Activated CD8-positive, alpha-beta memory T cell treated with anti-CD3 and anti-CD28 coated beads for 4 hours (primary cell): ENCODE data around the gene CSF2RB.
"Not testable (repeated sequence)": the region's sequence is repeated elsewhere in the genome, so short reads cannot be mapped to it uniquely, and the experiment has no call there.

Experiments
- DNase-seq, 2 donors: peaks; one replicate each; pipeline ENCODE4 v3.0.0-alpha.2; 2020; ENCODE audit warnings: low read depth in 2 of 2

CSF2RB gene

GRCh38 chr22:36966851-36967540 lies 53.6 kb downstream of the CSF2RB start:
- DNase-seq = no peak

GRCh38 chr22:36968249-36968964 lies 55.0 kb downstream of the CSF2RB start:
- no peak for DNase-seq

DNA sequence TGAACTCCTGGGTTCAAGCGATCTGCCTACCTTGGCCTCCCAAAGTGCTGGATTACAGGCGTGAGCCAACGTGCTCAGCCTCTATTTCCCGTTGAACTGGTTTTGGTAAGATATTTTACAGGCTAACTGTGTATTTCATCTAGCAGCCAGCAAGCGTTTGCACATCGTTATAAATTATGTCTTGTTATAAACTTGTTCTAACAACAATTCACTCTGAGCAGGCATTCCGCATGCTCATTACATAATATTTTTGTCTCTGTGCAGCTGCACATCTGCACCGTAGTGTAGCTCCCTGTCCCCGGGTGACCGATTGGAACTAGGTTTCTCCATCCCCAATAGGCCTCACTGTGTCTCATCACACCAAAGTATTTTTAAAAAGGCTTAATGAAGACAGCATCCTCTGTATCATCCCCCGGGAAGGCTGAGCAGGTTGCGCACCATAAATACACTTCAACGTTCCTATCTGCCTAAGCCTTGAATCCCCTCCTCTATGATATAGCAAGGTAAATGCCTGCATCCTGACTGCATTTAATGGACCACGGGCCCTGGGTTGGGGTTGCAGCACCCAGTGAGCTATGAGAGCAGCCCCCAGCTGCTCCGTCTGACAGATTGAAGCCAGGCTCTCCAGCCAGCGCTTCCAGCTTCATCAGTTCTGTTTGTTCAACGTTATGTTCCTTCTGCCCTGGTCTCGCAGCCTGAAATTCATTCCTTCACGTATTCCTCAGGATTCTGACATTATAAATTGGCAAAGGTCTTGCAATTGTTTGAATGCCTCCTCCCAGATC lies 58.1 kb downstream of the CSF2RB start:
- no peak for DNase-seq

- no peak for DNase-seq
These were observed 63.2 kb downstream of the CSF2RB start for GRCh38 chr22:36976606-36977005.

DNA sequence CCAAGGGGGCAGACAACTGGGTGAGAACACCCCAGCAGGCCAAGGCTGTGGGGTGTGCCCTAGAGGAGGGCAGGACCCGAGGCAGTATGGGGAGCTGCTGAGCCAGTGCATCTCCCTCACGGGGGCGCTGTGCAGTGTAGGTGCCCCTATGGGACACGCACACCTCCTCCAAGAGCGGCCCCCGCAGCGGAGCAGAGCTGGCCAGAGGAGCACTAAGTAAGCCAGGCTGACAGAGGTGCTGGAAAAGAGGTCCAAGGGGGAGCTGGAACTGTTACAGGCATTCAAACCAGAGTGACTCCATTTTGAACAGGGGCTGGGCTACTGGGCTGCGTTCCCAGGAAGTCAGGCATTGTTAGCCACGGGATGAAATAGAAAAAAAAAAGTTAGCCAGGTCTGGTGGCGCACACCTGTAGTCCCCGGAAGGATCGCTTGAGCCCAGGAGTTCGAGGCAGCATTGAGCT lies 64.0 kb downstream of the CSF2RB start:
- DNase-seq = peak; percentile 67 to 71

DNA sequence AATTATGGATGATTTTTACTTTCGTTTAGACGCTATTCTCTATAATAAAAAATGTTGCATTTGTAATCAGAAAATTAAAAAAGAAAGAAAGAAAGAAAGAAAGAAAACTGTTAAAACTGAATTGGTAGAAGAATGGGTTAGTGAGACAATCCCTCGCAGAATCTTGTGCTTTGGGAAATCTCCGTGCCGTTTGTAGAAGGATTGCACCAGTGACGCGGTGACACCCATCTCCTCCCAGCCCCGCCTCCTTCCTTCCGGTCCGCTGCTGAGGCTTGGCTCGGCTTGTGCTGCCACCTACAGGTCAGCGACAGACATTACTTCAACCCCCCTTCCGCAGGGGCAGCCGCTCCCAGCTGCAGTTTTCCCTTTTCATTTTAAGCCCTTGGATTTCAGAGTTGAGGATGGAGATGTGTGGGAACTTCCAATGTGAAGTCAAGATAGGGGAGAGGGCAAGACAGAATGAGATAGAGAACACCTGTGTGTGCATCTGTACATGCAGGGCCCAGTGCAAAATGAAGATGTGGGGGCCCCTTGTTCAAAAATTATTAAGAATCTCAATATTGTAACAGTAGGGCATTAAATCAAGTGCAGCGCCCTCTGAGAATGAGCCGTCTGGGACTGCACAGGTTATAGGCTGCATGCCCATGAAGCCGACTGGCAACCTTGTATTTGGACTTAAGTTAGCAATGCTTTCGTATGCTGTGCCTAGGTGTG lies 64.7 kb downstream of the CSF2RB start:
- DNase-seq = peak; percentile 75 to 80

GRCh38 chr22:36979016-36979910 lies 65.8 kb downstream of the CSF2RB start:
- DNase-seq = no peak

GRCh38 chr22:36981247-36981775 lies 67.9 kb downstream of the CSF2RB start:
- DNase-seq = no peak

GRCh38 chr22:36982136-36982535 lies 68.7 kb downstream of the CSF2RB start:
- no peak for DNase-seq

- DNase-seq = no peak
These were observed 71.9 kb downstream of the CSF2RB start for GRCh38 chr22:36985211-36985889.

- DNase-seq = no peak
These were observed 72.9 kb downstream of the CSF2RB start for GRCh38 chr22:36986242-36986821.

GRCh38 chr22:36988075-36988832 lies 74.8 kb downstream of the CSF2RB start:
- DNase-seq = no peak

DNA sequence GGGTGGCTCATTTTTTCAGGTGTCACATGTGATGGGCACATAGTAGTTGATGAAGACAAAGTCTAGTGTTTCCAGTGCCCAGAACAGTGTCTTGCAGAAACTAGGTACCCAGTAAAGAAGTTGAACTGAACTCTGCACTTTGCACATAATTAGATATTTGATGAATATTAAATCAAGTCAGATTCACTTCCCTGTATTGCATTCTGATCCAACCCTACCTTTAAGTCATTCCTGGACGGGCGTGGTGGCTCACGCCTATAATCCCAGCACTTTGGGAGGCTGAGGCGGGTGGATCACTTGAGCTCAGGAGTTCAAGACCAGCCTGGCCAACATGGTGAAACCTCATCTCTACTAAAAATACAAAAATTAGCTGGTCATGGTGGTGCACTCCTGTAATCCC lies 75.6 kb downstream of the CSF2RB start:
- DNase-seq = not testable (repeated sequence)
